ENCODE results near the gene PTRH1.

PTRH1 gene

GRCh38 chr9:127722055-127722745 is 6.7 kb upstream of the PTRH1 start:
- no peak for FAIRE-seq
- no peak for DNase-seq (ENCODE audit: extremely low spot score, insufficient read length, low read depth)

GRCh38 chr9:127721391-127721821 is 5.9 kb upstream of the PTRH1 start:
- no peak for FAIRE-seq

GRCh38 chr9:127720865-127721227 is 5.4 kb upstream of the PTRH1 start:
- no peak for DNase-seq (ENCODE audit: extremely low spot score, insufficient read length, low read depth)
- no peak for FAIRE-seq

More at GRCh38 chr9:127721391-127721821, 5.9 kb upstream of the PTRH1 start:
- no peak for DNase-seq (ENCODE audit: extremely low spot score, insufficient read length, low read depth)

GRCh38 chr9:127720031-127720864 is 4.8 kb upstream of the PTRH1 start:
- no peak for FAIRE-seq
- no peak for DNase-seq (ENCODE audit: extremely low spot score, insufficient read length, low read depth)

- FAIRE-seq (no peak), DNase-seq (ENCODE audit: extremely low spot score, insufficient read length, low read depth) (no peak)
Observed at GRCh38 chr9:127717766-127718165, 2.3 kb upstream of the PTRH1 start.

- FAIRE-seq: no peak
- no peak for DNase-seq (ENCODE audit: extremely low spot score, insufficient read length, low read depth)
Observed at GRCh38 chr9:127716412-127716811, 949 bp upstream of the PTRH1 start.

- no peak for FAIRE-seq
- no peak for DNase-seq (ENCODE audit: extremely low spot score, insufficient read length, low read depth)
Observed at GRCh38 chr9:127714951-127715469, 453 bp downstream of the PTRH1 start.

- FAIRE-seq (no peak), DNase-seq (ENCODE audit: extremely low spot score, insufficient read length, low read depth) (no peak)
Observed at GRCh38 chr9:127714020-127714750, 1.3 kb downstream of the PTRH1 start.

- DNase-seq (ENCODE audit: extremely low spot score, insufficient read length, low read depth) (no peak), FAIRE-seq (no peak)
Observed at GRCh38 chr9:127712867-127713266, 2.6 kb downstream of the PTRH1 start.

GRCh38 chr9:127712371-127712770 is 3.1 kb downstream of the PTRH1 start:
- DNase-seq (ENCODE audit: extremely low spot score, insufficient read length, low read depth) (no peak), FAIRE-seq (no peak)

GRCh38 chr9:127711831-127712274 is 3.6 kb downstream of the PTRH1 start:
- DNase-seq (ENCODE audit: extremely low spot score, insufficient read length, low read depth) (no peak), FAIRE-seq (no peak)

GRCh38 chr9:127711226-127711701 is 4.2 kb downstream of the PTRH1 start:
- no peak for DNase-seq (ENCODE audit: extremely low spot score, insufficient read length, low read depth)
- FAIRE-seq: no peak

GRCh38 chr9:127710204-127710783 is 5.2 kb downstream of the PTRH1 start:
- FAIRE-seq: no peak
- no peak for DNase-seq (ENCODE audit: extremely low spot score, insufficient read length, low read depth)

- DNase-seq (ENCODE audit: extremely low spot score, insufficient read length, low read depth) (no peak), FAIRE-seq (no peak)
Observed at GRCh38 chr9:127708952-127709587, 6.4 kb downstream of the PTRH1 start.

GRCh38 chr9:127707766-127708165 is 7.7 kb downstream of the PTRH1 start:
- FAIRE-seq: peak; percentile 56
- no peak for DNase-seq (ENCODE audit: extremely low spot score, insufficient read length, low read depth)

GRCh38 chr9:127706836-127707241 is 8.6 kb downstream of the PTRH1 start, which contains the start of gene CFAP157:
TSS of gene CFAP157 (plus strand) at chr9:127706988. CDS start at chr9:127707032, 44 bp downstream.
- FAIRE-seq: no peak
- DNase-seq (ENCODE audit: extremely low spot score, insufficient read length, low read depth): no peak

GRCh38 chr9:127705577-127706379 is 9.7 kb downstream of the PTRH1 start:
- FAIRE-seq: no peak
- DNase-seq (ENCODE audit: extremely low spot score, insufficient read length, low read depth): no peak

- FAIRE-seq: no peak
Observed at GRCh38 chr9:127703289-127703946, 12.0 kb downstream of the PTRH1 start.

More at GRCh38 chr9:127703289-127703946, 12.0 kb downstream of the PTRH1 start:
- no peak for DNase-seq (ENCODE audit: extremely low spot score, insufficient read length, low read depth)
